ENCODE results near the gene PAX6.

PAX6 gene

DNA sequence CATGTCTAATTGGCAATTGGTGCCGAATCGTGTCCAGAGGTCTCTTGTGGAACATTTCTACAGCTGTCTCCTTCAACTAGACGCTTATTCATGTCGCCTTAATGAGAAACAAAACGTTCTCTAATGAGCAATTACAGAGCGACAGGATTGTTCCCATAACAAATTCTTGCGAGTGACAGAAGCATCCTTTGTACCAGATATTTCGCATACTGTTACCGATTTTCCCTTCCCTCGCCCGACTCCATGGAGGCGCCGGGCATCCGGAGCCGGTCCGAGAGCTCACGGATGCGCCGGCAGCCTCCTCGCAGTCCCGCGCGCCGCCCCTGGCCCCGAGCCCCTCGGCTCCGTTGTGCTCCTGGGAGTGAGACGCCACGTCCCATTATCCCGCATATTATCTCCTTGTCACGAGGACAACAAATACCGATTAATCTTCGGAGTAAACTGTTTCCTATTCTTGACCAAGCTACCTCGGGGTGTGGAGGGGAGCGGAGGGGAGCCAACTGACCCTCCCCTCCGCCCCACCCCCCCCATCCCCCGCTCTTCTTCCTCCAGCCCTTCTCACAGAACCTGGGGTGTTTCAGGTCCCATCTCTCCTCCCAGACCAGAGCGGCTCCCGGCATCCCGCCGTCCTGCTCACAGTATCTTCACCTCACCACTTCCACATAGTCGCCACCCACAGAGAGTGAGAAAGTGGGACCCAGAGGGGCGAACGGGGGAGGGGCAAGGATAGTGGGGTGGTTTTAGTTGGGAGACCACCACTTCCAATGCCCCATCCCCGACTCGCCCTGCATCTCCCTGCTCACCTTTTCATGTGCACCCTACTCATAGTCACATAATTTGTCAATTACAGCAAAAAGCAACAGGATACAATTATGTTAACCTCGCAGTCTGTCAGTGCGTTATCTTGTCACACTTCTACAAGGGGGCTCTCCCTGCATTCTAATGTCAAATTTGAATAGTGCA lies 11.4 kb downstream of the PAX6 start:
- DNase-seq (ENCODE audit: insufficient read length, low spot score) (no peak), FAIRE-seq (no peak)

DNA sequence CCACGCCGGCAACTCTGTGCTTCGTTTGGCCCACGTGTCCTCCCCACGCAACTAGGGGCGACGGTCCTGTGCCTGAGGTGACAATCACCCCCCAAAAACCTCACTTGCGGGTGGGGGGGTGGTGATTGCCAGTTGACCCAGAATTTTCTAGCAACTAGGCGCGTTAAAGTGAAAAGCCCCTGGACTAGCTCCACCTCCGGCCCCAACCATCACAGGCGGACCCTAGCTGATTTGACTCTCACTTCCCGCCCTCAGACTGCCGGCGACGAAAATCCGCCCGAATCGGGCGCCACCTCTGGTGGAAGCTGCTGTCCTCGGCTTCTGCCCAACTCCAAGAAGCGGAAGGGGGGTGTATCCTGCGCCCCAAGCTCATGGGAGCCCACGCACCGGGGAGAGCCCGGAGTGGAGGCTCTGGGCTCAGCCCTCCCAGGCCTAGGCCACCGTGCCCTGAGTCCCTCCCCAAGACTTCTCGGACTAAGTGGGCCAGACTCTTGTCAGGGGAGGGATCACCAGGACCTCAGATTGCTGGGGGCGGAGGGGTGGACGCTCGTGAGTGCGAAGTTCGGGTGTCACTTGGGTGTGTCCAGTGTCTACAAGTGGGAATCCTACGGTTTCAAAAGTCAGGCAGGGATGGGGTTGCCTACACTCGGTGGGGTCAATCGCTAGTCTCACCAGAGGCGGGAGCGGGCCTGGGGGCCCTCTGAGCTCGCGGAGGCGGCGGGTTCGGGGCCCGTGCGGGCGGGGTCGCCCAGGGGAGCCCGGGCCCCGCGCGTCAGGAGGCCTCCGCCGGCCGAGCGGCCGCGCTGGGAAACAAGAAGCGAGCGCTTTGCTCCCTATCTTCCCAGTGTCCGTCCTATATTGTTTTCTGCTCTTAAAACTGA lies 12.3 kb downstream of the PAX6 start:
- FAIRE-seq (no peak), DNase-seq (ENCODE audit: insufficient read length, low spot score) (no peak)

- DNase-seq (ENCODE audit: insufficient read length, low spot score) (no peak), FAIRE-seq (no peak)
Measured at GRCh38 chr11:31798057-31798553, 13.0 kb downstream of the PAX6 start.

DNA sequence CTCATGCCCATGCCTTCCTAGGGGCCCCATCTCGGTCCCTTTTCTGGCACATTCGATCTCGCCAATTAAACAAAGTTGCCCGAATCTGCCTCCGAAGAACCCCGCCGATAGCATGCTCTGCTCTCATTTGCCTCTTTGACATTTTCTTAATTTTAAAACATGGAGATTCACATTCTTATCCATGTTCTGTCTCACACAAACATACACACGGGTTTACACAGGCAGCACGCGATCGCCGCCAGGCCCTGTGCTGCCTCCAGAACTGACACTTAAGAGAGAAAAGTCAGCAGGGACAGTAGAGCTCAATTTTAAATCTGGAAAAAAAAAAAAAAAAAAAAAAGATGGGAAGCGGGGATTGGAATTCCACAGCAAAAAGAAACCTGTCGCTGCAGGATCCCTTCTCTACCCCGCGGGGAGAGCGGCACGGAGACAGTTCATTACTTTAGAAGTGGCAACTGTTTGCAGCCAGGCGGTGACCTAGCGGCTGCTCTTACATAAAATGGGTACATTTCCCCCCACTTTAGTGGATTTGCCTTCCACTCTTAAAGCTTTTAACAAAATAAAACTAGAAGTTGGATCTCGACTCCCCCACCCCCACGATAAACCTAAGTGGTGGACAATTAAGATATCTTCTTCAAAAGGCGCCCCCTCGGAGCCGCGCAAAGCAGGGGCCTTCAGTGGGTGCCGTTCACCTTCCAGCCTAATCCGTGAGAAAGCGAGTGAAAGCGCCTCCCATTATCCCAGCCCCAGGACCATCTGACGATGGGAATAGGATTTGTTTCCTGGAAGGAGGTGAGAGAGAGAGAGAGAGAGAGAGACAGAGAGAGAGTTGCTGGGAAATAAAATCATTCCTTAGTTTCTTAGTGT lies 13.7 kb downstream of the PAX6 start:
- DNase-seq (ENCODE audit: insufficient read length, low spot score) (no peak), FAIRE-seq (no peak)

DNA sequence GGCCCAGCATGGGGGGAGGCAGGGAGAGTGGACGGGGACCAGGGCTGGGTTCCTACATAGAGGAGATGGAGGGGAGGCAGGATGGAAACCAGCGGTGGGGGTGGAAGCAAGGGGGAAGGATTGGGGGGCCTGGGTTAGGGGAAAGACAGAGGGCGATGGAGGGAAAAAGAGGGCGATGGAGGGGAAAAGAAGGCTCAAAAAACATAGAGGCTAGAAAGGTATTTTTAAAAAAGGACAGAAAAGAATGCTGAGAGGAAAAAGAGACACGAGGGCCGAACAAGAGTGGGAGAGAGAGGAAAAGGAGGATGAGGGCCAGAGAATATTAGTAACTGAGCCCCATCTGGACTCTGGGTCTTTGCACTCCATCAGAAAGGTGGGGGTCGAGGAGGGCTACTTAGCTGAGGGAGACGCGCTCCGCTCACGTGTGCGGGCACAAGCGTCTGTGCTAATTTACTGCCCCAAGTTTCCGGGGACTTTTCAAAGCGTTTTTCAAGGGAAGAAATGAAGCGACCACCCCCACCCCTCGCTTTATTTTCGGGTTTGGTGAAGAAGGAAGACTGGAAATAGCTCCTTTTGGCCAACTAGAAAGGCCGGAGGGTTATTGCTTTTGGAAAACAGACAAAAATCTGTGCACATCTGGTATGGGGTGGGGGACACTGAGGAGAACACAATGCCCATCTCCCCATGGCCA lies 14.5 kb downstream of the PAX6 start:
- DNase-seq (ENCODE audit: insufficient read length, low spot score) (no peak), FAIRE-seq (no peak)

- DNase-seq (ENCODE audit: insufficient read length, low spot score): no peak
- no peak for FAIRE-seq
Measured at GRCh38 chr11:31795706-31796498, 15.2 kb downstream of the PAX6 start.

DNA sequence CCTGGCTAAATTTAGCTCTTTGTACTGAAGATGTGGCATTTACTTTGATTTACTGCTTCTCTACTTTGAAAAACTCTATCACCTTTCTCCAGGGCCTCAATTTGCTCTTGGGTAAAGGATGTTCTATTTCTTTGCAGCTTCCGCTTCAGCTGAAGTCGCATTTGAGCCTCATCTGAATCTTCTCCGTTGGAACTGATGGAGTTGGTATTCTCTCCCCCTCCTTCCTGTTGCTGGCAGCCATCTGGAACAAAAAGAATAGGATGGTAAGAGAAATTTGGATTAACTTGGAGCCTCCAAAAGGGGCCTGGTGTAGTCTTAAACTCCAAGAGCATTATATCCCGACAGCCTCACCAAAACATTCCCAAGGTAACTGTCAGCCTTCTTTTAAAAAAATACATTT lies 16.6 kb downstream of the PAX6 start:
- no peak for DNase-seq (ENCODE audit: insufficient read length, low spot score)
- no peak for FAIRE-seq

GRCh38 chr11:31793264-31793663 lies 17.9 kb downstream of the PAX6 start:
- FAIRE-seq (no peak), DNase-seq (ENCODE audit: insufficient read length, low spot score) (no peak)

- FAIRE-seq: no peak
- DNase-seq (ENCODE audit: insufficient read length, low spot score): no peak
Measured at GRCh38 chr11:31792456-31792855, 18.7 kb downstream of the PAX6 start.

DNA sequence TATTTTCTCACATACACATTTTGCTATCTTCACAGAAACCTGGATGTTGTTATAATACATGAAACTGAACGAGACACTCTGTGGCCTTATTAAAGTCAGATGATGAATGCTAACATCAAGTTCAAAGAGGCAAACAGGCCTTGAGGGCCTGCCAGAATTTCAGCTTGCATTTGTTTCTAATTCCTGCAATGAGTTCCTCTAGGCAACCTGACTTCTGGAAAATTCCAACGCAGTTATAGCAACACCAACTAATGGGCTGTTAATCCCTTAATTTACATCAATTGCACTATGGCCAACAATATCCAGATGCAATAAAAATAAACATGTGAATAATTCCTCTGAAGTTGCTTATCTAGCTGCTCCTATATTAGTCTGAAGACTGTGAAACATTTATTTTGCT lies 19.1 kb downstream of the PAX6 start:
- DNase-seq (ENCODE audit: insufficient read length, low spot score) (no peak), FAIRE-seq (no peak)

DNA sequence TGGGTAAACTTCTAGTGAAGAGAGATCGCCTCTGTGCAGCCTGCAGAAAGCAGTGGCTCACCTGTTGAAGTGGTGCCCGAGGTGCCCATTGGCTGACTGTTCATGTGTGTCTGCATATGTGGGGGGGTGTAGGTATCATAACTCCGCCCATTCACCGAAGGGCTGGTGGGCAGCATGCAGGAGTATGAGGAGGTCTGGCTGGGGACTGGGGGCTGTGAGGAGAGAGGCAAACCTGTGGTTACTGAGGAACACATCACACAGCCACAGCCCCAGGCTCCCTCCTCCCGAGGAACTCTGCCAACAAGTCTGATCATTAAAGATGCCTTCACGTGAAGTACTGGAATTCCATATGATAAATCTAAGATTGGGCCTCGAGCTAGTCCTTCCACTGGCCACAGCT lies 20.5 kb downstream of the PAX6 start:
- FAIRE-seq (no peak), DNase-seq (ENCODE audit: insufficient read length, low spot score) (no peak)

DNA sequence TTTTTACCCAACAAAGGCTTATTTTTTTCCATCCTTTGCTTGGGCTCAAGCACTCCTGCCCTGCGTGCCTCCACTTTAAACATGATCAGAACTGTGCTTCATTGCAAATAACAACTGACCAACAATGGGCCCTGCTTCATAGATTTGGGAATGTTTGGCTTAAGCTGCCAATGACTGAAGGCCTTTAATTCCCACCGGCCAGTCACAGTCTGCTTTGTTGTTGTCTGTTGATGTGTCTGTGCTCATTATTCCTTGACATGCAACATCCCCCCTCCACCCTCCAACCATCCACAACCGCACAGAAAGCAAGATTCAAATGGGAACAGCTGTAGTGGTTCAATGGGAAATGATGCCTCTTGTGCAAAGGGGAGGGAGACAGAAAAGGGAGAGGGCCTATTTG lies 23.0 kb downstream of the PAX6 start:
- DNase-seq (ENCODE audit: insufficient read length, low spot score): no peak
- FAIRE-seq: no peak

- DNase-seq (ENCODE audit: insufficient read length, low spot score) (no peak), FAIRE-seq (no peak)
Measured at GRCh38 chr11:31786996-31787685, 24.0 kb downstream of the PAX6 start.

- FAIRE-seq (no peak), DNase-seq (ENCODE audit: insufficient read length, low spot score) (no peak)
Measured at GRCh38 chr11:31784611-31785010, 26.5 kb downstream of the PAX6 start.

- no peak for DNase-seq (ENCODE audit: insufficient read length, low spot score)
- FAIRE-seq: no peak
Measured at GRCh38 chr11:31783252-31783651, 27.9 kb downstream of the PAX6 start.

- FAIRE-seq (no peak), DNase-seq (ENCODE audit: insufficient read length, low spot score) (no peak)
Measured at GRCh38 chr11:31782257-31782656, 28.9 kb downstream of the PAX6 start.

DNA sequence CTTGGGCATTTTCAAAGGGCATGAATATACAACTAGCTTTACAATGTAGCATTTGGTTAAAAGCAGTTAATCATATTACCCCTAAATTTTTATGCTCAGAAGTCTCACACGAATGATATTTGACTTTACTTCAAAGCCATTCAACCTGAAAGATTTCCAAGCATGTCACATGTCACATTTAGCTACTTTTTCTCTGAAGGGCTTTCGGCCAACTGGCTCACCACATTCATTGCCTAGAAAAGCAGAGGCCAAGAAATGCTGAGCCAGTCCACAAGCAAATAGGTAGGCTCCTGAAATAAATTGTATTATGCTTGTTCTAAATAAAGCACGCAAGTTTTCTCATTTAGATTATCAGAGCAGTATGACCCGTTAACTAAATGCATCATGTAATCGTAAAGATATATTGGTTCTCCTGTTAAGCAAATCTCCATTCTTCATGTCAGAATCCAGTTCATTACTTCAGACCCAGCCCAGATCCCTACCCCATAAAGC lies 30.6 kb downstream of the PAX6 start:
- DNase-seq (ENCODE audit: insufficient read length, low spot score) (no peak), FAIRE-seq (no peak)

- FAIRE-seq (no peak), DNase-seq (ENCODE audit: insufficient read length, low spot score) (no peak)
Measured at GRCh38 chr11:31780078-31780477, 31.0 kb downstream of the PAX6 start.

All from HTR-8/SVneo (cell line).